HG03025 (cell line): Measurements from ENCODE around the gene FGF9.

Experiments
- ATAC-seq: cut with Tn5 transposase; IDR thresholded peaks from one replicate; pipeline ENCODE4 v1.9.1; 2021; ENCODE audit warnings: mild to moderate bottlenecking, moderate library complexity; ENCODE audit not compliant: unreplicated experiment, low FRiP score

Gene FGF9

DNA sequence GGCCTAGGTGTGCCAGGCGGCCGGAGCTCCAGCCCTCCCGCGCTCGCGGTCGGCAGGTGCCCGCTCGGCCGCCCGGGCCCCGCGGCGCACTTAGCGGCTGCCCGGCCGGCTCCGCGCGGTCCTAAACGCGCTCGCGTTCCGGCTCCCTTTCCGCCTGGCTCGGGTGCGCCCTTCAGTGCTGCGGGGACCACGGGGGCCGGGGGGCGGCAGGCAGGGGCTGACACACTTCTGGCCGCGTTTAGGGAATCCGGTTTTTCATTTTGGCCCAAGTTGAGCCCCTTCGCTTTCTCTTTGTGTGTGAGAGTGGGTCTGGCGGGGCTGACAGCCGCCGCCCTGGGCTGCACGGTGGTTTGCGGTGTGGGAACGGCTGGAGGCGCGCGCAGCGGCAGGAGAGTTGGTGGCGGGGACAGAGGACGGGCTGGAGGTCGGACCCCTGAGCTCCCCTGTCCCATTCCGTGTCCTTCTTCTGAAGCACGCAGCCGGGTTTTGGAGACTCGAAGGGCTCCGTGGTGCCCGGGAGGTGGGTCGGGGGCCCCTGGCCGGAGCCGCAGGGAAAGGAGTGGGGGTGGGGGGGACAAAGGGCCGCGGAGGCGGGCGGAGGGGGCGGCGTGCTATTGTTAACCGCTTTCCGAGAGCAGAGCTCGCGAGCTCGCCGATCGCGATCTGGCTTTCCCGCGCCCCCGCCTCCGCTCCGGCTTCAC lies 3.1 kb downstream of the FGF9 start:
- ATAC-seq: no peak

GRCh38 chr13:21674490-21675009 lies 3.7 kb downstream of the FGF9 start:
- no peak for ATAC-seq

- no peak for ATAC-seq
These were observed 4.5 kb downstream of the FGF9 start for GRCh38 chr13:21675095-21675991.

GRCh38 chr13:21676611-21677021 lies 5.7 kb downstream of the FGF9 start:
- ATAC-seq: no peak

DNA sequence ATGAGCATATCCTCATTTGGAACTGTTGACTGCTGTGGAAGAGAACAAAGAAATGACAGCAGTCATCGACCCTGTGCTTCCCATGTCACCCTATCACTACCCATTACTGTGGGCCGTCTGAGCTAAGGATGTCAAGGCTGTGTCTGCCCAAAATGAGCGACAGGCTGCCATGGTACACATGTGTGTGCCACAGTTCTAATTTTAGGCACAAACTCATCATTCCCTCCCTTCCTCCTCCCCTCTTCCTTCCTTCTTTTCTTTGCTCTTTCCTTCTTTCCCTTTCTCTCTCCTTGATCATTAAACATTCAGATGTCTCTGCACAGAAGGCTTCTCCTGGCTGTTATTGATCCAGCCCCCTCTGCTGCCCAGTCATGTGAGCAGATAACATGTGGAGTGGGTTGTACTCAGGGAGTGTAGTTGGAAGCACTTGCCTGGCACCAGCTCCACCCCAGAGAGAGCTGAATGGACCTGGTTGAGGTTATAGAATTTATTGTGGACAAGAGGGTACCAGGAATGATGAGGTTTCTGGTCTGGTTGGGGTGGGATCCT lies 6.3 kb downstream of the FGF9 start:
- no peak for ATAC-seq

DNA sequence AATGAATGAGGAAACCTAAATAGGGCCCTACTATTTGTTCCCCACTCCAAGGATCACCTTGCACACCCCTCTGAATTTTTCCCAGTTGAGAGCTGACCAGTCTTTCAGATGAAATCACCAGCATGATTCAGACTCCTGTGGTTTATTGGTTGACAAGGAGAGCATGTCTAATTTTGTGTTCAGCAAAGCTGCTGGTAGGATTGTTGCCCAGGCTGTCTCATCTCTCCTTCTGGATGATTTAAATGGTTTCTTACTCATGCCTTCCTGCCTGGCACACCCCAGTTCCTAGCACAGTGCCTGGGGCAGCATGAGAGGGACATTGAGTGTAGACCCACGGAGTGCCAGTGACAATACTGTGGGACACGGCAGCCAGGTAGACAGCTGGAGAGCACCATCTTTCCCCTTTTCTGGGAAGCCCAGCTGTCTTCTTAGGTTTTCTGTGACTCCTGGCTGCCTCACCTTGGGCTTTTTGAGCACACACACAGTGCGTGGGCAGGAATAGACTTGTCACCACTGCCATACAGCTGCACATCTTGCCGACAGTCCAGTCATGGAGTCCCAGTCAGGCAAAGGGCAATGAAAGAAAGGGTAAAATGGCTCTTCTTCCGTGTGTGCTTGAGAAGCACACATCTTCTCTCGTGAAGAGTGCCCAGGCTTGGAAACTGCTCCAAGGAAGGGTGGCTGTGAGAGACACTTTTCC lies 12.3 kb downstream of the FGF9 start:
- ATAC-seq: no peak

GRCh38 chr13:21684576-21684975 lies 13.7 kb downstream of the FGF9 start:
- ATAC-seq: no peak

- ATAC-seq: no peak
These were observed 14.7 kb downstream of the FGF9 start for GRCh38 chr13:21685485-21686064.

- peak; percentile 81 for ATAC-seq
These were observed 16.0 kb downstream of the FGF9 start for GRCh38 chr13:21686751-21687391.

DNA sequence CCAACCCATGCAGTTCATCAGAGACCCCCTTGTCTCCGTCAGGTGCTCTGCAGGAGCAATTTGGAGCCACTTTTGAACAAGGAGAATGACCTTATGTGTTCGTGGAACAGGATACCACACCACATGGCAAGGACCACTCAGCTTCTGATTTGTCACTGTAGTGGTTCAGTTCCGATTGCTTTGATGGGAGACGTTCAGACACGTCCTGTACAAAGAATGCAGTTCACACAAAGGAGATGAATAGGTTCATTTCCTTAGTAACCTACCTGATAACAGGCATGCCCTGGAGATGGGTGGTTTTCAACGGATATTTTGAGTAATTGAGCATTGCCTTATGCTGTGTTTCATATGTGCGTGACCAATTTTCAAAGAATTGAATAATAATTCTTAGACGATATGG lies 17.2 kb downstream of the FGF9 start:
- no peak for ATAC-seq

DNA sequence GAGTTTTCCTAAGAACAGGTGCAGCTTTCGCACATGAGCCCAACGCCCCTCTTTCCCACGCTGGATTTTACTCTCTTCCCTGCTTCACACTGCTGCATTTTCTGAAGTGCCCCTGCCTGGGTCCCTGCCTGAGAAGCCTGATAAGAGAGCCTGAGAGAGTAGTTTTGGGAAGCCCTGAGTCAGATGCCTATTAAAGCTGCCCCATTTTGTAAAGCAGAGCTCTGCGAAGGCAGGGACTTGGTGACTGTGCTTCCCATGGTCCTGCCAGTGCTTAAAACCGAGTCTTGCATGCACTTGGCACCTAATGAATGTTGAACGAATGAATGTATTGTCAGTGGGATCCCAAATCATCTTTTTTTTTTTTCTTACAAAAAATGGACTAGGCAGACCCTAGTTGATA lies 18.2 kb downstream of the FGF9 start:
- no peak for ATAC-seq

- no peak for ATAC-seq
These were observed 20.1 kb downstream of the FGF9 start for GRCh38 chr13:21690955-21691354.

GRCh38 chr13:21691500-21691899 lies 20.6 kb downstream of the FGF9 start:
- no peak for ATAC-seq

DNA sequence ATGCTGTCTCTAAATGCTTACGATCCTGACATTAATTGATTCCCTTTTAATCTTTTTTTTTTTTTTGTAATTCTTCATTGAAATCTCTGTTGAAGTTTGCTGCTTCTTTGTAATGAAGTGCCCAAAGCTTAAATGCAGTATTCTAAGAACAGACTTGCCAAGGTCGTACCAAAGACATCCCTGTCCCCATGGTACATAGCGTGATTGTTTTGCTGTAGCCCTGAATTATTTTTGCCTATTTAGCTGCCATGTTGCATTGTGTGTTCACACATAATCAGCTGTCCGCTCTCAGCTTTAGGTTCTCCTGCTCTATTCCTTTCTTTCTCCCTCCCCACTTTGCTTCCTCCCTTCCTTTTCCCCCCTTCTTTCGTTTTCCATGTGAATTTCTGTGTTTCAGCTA lies 21.1 kb downstream of the FGF9 start:
- ATAC-seq: no peak

GRCh38 chr13:21694831-21695230 lies 24.0 kb downstream of the FGF9 start:
- ATAC-seq: no peak

- ATAC-seq: no peak
These were observed 24.7 kb downstream of the FGF9 start for GRCh38 chr13:21695546-21695945.

- no peak for ATAC-seq
These were observed 26.1 kb downstream of the FGF9 start for GRCh38 chr13:21696865-21697448.

- ATAC-seq: no peak
These were observed 28.2 kb downstream of the FGF9 start for GRCh38 chr13:21698817-21699679.

DNA sequence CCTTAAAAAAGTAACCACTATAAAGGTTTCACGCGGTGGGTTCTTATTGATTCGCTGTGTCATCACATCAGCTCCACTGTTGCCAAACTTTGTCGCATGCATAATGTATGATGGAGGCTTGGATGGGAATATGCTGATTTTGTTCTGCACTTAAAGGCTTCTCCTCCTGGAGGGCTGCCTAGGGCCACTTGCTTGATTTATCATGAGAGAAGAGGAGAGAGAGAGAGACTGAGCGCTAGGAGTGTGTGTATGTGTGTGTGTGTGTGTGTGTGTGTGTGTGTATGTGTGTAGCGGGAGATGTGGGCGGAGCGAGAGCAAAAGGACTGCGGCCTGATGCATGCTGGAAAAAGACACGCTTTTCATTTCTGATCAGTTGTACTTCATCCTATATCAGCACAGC lies 30.6 kb downstream of the FGF9 start:
- no peak for ATAC-seq
